Activated CD8-positive, alpha-beta memory T cell treated with anti-CD3 and anti-CD28 coated beads for 24 hours (primary cell): Measurements from ENCODE around the gene ZNF577.

Experiments used
- DNase-seq: peaks from one replicate; pipeline ENCODE4 v3.0.0-alpha.2; 2020

ZNF577 gene

GRCh38 chr19:51861870-51862622, 25.7 kb downstream of the ZNF577 start:
- DNase-seq, result no peak

- DNase-seq, result no peak
These were observed 50.6 kb downstream of the ZNF577 start for GRCh38 chr19:51837145-51837544.

- DNase-seq, result no peak
These were observed 57.5 kb downstream of the ZNF577 start for GRCh38 chr19:51830274-51830673.

- no peak for DNase-seq
These were observed 63.3 kb downstream of the ZNF577 start for GRCh38 chr19:51824281-51825005.

GRCh38 chr19:51822946-51823345, 64.8 kb downstream of the ZNF577 start:
- DNase-seq, result no peak

- DNase-seq, result no peak
These were observed 65.4 kb downstream of the ZNF577 start for GRCh38 chr19:51822325-51822724.

GRCh38 chr19:51821921-51822320, 65.8 kb downstream of the ZNF577 start:
- DNase-seq, result no peak

GRCh38 chr19:51821456-51821855, 66.3 kb downstream of the ZNF577 start:
- no peak for DNase-seq
